SK-N-SH (cell line): ENCODE measurements around the gene CPED1. TPM values are rescaled to one million over a fixed set of nuclear protein-coding genes. Genes with fewer than 3 reads are reported as not detected.

Experiments
- CTCF ChIA-PET: fragments of 300-600, 350-600 bp; formaldehyde crosslinking; extraction: SDS; loops from one replicate; lab custom pipeline; 2021; lab: Yijun Ruan, JAX
- POLR2A ChIA-PET: fragments of 350-600 bp; sonication (Branson Sonifier 250); formaldehyde crosslinking; extraction: SDS; loops from one replicate; lab custom pipeline; 2020; ENCODE audit warnings: antibody characterized with exemption, inconsistent platforms; lab: Yijun Ruan, JAX
- DNase-seq: peaks from one replicate; pipeline ENCODE4 v3.0.0; 2012
- H2AFZ ChIP-seq: fragments of 200-600 bp; sonication (generic); 2 replicates; pipeline ENCODE4 v1.8.1; 2016; ENCODE audit warnings: antibody characterized with exemption, mild to moderate bottlenecking, low read depth
- H3F3A ChIP-seq: fragments of 200-600 bp; sonication (generic); replicated peaks from 2 replicates; pipeline ENCODE3; 2016; ENCODE audit warnings: antibody characterized with exemption, mild to moderate bottlenecking; ENCODE audit not compliant: insufficient read depth
- H3K27ac ChIP-seq, 2 experiments: fragments of 200-500 bp in 1 of 2; fragments of 200-600 bp in 1 of 2; sonication (Bioruptor generic) in 1 of 2; sonication (generic), shearing (Covaris generic) in 1 of 2; 2 replicates each; pipeline versions ENCODE4 v1.5.1 to v1.6.1; 2014 to 2016; ENCODE audit warnings: low read depth in 2 of 2, inconsistent platforms in 1 of 2, low read length in 1 of 2, mild to moderate bottlenecking in 1 of 2, mixed read lengths in 1 of 2
- H3K27me3 ChIP-seq: fragments of 200-600 bp; sonication (generic), shearing (Covaris generic); 2 replicates; pipeline ENCODE4 v1.6.1; 2016; ENCODE audit warnings: mixed run types; ENCODE audit not compliant: insufficient read depth
- H3K36me3 ChIP-seq, 2 experiments: fragments of 200-500 bp in 1 of 2; fragments of 200-600 bp in 1 of 2; sonication (Bioruptor generic) in 1 of 2; sonication (generic) in 1 of 2; replicated peaks in 1 of 2; 2 replicates each; pipeline versions ENCODE3 to v1.5.1; 2014 to 2016; ENCODE audit warnings: low read length in 1 of 2, mild to moderate bottlenecking in 1 of 2; ENCODE audit not compliant: insufficient read depth in 2 of 2, control insufficient read depth in 1 of 2
- H3K4me1 ChIP-seq, 2 experiments: fragments of 200-500 bp in 1 of 2; fragments of 200-600 bp in 1 of 2; sonication (Bioruptor generic) in 1 of 2; sonication (generic), shearing (Covaris generic) in 1 of 2; 2 replicates each; pipeline versions ENCODE4 v1.5.1 to v1.6.1; 2014 to 2016; ENCODE audit warnings: low read depth in 1 of 2, low read length in 1 of 2, mixed run types in 1 of 2; ENCODE audit not compliant: insufficient read depth in 2 of 2, control insufficient read depth in 1 of 2
- H3K4me2 ChIP-seq: fragments of 200-600 bp; sonication (generic), shearing (Covaris generic); 2 replicates; pipeline ENCODE4 v1.6.1; 2017; ENCODE audit warnings: mixed run types
- H3K4me3 ChIP-seq, 2 experiments: fragments of 200-500 bp in 1 of 2; fragments of 200-600 bp in 1 of 2; sonication (Bioruptor generic) in 1 of 2; sonication (generic), shearing (Covaris generic) in 1 of 2; 2 replicates each; pipeline versions ENCODE4 v1.5.1 to v1.8.1; 2014 to 2016; ENCODE audit warnings: low read depth in 2 of 2, inconsistent platforms in 1 of 2, low read length in 1 of 2, mild to moderate bottlenecking in 1 of 2, mixed read lengths in 1 of 2, moderate library complexity in 1 of 2
- H3K79me2 ChIP-seq: fragments of 200-600 bp; sonication (generic); 2 replicates; pipeline ENCODE4 v1.8.1; 2017; ENCODE audit warnings: mild to moderate bottlenecking; ENCODE audit not compliant: insufficient read depth
- H3K9ac ChIP-seq: fragments of 200-600 bp; sonication (generic); 2 replicates; pipeline ENCODE4 v1.6.1; 2017; ENCODE audit warnings: mixed run types
- H3K9me2 ChIP-seq: fragments of 200-600 bp; sonication (generic); 2 replicates; pipeline ENCODE4 v1.6.1; 2017; ENCODE audit warnings: mixed run types
- H3K9me3 ChIP-seq: fragments of 200-600 bp; sonication (generic); 2 replicates; pipeline ENCODE4 v1.6.1; 2017; ENCODE audit warnings: mixed run types, mild to moderate bottlenecking, moderate library complexity
- H4K20me1 ChIP-seq: fragments of 200-600 bp; sonication (generic); 2 replicates; pipeline ENCODE4 v1.6.1; 2017; ENCODE audit warnings: mild to moderate bottlenecking, mixed run types; ENCODE audit not compliant: insufficient read depth
- ELF1 ChIP-seq: IDR thresholded peaks from 2 replicates; pipeline ENCODE4 v1.4.0; 2012
- EP300 ChIP-seq, 2 experiments: IDR thresholded peaks; 2 replicates each; pipeline versions ENCODE4 v1.4.0 to v1.6.1; 2012; ENCODE audit warnings: borderline replicate concordance in 1 of 2, low read depth in 1 of 2, low read length in 1 of 2
- FOXJ3 ChIP-seq: sonication (generic); formaldehyde crosslinking; IDR thresholded peaks from 2 replicates; pipeline ENCODE4 v1.5.1; 2020; ENCODE audit warnings: mild to moderate bottlenecking, missing genetic modification reagents
- JUND ChIP-seq: IDR thresholded peaks from 2 replicates; pipeline ENCODE4 v1.4.0; 2012
- MXI1 ChIP-seq: IDR thresholded peaks from 2 replicates; pipeline ENCODE4 v1.6.1; 2012; ENCODE audit warnings: mild to moderate bottlenecking, low read depth, low read length, improper control_type of control experiment
- NRF1 ChIP-seq: IDR thresholded peaks from 2 replicates; pipeline ENCODE4 v1.6.1; 2012; ENCODE audit warnings: low read depth, mild to moderate bottlenecking, low read length
- POLR2AphosphoS5 ChIP-seq: IDR thresholded peaks from 2 replicates; pipeline ENCODE4 v1.6.1; 2012; ENCODE audit warnings: low read depth, low read length
- TAF1 ChIP-seq: IDR thresholded peaks from 2 replicates; pipeline ENCODE4 v1.6.1; 2012; ENCODE audit warnings: low read depth, mild to moderate bottlenecking, low read length, moderate library complexity, borderline replicate concordance
- TCF12 ChIP-seq: IDR thresholded peaks from 2 replicates; pipeline ENCODE4 v1.4.0; 2012
- WGBS: methylation state at CpG from one replicate; pipeline ENCODE4 v1.1.6; 2017; ENCODE audit warnings: low lambda C conversion rate; 5-methylcytosine and 5-hydroxymethylcytosine counted together
- polyA plus RNA-seq, 3 experiments: library from polyadenylated mRNA; depleted of rRNA; stranded (reverse); fragments of >200 nt; gene quantifications; 2 replicates each; pipeline ENCODE4 v1.2.3, GENCODE V29; 2012
- TF ChIP-seq, protein P1 (sequence below): IDR thresholded peaks from 2 replicates; pipeline ENCODE4 v1.4.0; 2012; ENCODE audit warnings: low read depth
- TF ChIP-seq, protein P2 (sequence below): IDR thresholded peaks from 2 replicates; pipeline ENCODE4 v1.6.1; 2012; ENCODE audit warnings: mild to moderate bottlenecking, low read depth, low read length, moderate library complexity
- TF ChIP-seq, protein P3 (sequence below): fragments of 200-600 bp; sonication (generic); IDR thresholded peaks from 2 replicates; pipeline ENCODE4 v1.6.1; 2017; ENCODE audit warnings: antibody characterized with exemption, mild to moderate bottlenecking, moderate library complexity
- TF ChIP-seq, protein P4 (sequence below): fragments of 150-350 bp; IDR thresholded peaks from 2 replicates; pipeline ENCODE4 v1.6.1; 2016; ENCODE audit warnings: mild to moderate bottlenecking, low read depth, low read length

CPED1 gene
- polyA plus RNA-seq, 1 of the 3 experiments (the other 2 are of a cell fraction), result 4.4 TPM

DNA sequence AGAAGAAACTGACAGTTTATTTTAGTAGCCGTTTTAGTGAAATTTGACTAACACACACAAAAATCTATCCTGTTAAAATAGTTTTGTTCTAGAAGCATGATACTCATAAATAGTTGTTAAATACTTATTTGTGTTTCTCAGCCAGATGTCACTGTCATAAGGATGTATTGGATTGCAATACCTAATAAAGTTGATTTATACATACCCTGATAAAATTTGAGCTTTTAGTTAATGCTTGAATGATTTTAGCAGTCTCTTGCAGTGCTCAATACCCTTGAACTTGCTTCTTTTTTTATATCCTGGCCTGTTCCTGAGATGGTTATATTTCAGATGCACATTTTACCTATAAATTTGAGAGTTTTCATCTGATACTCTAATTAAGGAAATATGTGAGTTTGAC lies 27.8 kb upstream of the CPED1 start:
- Histone ChIP-seq H3K4me3 (no peak overlapping the region), H3K9ac (no peak overlapping the region), H3K79me2 (no peaks in the 10 kb centered on the region), H3K4me1 (no peaks in the 10 kb centered on the region; a peak in 1 of 4 replicates), H3K36me3 (peaks cover 26 to 58% of the 10 kb centered on the region in 2 experiments), H2AFZ (no peak overlapping the region), H3K27ac (no peak overlapping the region), H4K20me1 (no peaks in the 10 kb centered on the region), H3K9me3 (no peaks in the 10 kb centered on the region), H3F3A (no peaks in the 10 kb centered on the region), H3K4me2 (no peak overlapping the region), H3K27me3 (no peaks in the 10 kb centered on the region), H3K9me2 (no peaks in the 10 kb centered on the region)
- ChIA-PET CTCF (interaction anchor here (0.6 to 2.2 kb wide), 3 partner anchors 10 to 147 kb away, joined by 3 to 6 read pairs (median 5); partner anchors contain the start of gene ING3), POLR2A (no interaction called here)
- TF ChIP-seq ELF1 (no peak), NRF1 (no peak), TCF12 (no peak), FOXJ3 (CRISPR knock-in tag) (no peak), POLR2AphosphoS5 (no peak), TAF1 (no peak), MXI1 (no peak), JUND (no peak), EP300 (IDR thresholded peaks at IDR 0.05; ENCODE audit: borderline replicate concordance in 1 of 2, low read depth in 1 of 2, low read length in 1 of 2) (no peak)
- TF ChIP-seq, protein P1, sequence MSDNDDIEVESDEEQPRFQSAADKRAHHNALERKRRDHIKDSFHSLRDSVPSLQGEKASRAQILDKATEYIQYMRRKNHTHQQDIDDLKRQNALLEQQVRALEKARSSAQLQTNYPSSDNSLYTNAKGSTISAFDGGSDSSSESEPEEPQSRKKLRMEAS, result no peak
- TF ChIP-seq, protein P2, sequence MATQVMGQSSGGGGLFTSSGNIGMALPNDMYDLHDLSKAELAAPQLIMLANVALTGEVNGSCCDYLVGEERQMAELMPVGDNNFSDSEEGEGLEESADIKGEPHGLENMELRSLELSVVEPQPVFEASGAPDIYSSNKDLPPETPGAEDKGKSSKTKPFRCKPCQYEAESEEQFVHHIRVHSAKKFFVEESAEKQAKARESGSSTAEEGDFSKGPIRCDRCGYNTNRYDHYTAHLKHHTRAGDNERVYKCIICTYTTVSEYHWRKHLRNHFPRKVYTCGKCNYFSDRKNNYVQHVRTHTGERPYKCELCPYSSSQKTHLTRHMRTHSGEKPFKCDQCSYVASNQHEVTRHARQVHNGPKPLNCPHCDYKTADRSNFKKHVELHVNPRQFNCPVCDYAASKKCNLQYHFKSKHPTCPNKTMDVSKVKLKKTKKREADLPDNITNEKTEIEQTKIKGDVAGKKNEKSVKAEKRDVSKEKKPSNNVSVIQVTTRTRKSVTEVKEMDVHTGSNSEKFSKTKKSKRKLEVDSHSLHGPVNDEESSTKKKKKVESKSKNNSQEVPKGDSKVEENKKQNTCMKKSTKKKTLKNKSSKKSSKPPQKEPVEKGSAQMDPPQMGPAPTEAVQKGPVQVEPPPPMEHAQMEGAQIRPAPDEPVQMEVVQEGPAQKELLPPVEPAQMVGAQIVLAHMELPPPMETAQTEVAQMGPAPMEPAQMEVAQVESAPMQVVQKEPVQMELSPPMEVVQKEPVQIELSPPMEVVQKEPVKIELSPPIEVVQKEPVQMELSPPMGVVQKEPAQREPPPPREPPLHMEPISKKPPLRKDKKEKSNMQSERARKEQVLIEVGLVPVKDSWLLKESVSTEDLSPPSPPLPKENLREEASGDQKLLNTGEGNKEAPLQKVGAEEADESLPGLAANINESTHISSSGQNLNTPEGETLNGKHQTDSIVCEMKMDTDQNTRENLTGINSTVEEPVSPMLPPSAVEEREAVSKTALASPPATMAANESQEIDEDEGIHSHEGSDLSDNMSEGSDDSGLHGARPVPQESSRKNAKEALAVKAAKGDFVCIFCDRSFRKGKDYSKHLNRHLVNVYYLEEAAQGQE, result no peak
- TF ChIP-seq, protein P3, sequence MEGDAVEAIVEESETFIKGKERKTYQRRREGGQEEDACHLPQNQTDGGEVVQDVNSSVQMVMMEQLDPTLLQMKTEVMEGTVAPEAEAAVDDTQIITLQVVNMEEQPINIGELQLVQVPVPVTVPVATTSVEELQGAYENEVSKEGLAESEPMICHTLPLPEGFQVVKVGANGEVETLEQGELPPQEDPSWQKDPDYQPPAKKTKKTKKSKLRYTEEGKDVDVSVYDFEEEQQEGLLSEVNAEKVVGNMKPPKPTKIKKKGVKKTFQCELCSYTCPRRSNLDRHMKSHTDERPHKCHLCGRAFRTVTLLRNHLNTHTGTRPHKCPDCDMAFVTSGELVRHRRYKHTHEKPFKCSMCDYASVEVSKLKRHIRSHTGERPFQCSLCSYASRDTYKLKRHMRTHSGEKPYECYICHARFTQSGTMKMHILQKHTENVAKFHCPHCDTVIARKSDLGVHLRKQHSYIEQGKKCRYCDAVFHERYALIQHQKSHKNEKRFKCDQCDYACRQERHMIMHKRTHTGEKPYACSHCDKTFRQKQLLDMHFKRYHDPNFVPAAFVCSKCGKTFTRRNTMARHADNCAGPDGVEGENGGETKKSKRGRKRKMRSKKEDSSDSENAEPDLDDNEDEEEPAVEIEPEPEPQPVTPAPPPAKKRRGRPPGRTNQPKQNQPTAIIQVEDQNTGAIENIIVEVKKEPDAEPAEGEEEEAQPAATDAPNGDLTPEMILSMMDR, result no peak
- TF ChIP-seq, protein P4, sequence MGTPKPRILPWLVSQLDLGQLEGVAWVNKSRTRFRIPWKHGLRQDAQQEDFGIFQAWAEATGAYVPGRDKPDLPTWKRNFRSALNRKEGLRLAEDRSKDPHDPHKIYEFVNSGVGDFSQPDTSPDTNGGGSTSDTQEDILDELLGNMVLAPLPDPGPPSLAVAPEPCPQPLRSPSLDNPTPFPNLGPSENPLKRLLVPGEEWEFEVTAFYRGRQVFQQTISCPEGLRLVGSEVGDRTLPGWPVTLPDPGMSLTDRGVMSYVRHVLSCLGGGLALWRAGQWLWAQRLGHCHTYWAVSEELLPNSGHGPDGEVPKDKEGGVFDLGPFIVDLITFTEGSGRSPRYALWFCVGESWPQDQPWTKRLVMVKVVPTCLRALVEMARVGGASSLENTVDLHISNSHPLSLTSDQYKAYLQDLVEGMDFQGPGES, result no peak
- DNase-seq, result no peak
- 96% methylated on average over 1 of the region's 1 CpG for WGBS
